ENCODE results near the gene GJA5.

Gene GJA5

DNA sequence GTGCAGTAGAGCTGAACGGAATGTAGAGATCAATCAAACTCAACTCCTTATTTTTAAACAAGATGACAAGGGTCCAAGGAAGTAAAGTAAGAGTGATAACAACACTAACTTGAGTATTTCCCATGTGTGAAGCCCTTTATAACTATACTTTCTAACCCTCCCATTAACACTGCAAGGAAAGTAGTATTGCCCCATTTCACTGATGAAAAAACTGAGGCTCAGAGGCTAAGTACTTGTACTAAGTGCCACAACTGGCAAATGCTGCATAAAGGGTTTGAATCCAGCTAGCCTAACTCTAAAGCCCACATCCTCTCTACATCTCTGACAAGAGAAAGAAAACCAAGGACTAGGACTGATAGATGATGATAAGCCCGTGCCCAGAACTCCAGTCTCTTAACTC is 8.2 kb upstream of the GJA5 start:
- no peak for DNase-seq (ENCODE audit: low read depth)
- H3K4me3 ChIP-seq (ENCODE audit: low read depth, low read length): no peak overlapping the region
- TF ChIP-seq, protein P1, sequence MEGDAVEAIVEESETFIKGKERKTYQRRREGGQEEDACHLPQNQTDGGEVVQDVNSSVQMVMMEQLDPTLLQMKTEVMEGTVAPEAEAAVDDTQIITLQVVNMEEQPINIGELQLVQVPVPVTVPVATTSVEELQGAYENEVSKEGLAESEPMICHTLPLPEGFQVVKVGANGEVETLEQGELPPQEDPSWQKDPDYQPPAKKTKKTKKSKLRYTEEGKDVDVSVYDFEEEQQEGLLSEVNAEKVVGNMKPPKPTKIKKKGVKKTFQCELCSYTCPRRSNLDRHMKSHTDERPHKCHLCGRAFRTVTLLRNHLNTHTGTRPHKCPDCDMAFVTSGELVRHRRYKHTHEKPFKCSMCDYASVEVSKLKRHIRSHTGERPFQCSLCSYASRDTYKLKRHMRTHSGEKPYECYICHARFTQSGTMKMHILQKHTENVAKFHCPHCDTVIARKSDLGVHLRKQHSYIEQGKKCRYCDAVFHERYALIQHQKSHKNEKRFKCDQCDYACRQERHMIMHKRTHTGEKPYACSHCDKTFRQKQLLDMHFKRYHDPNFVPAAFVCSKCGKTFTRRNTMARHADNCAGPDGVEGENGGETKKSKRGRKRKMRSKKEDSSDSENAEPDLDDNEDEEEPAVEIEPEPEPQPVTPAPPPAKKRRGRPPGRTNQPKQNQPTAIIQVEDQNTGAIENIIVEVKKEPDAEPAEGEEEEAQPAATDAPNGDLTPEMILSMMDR (IDR thresholded peaks at IDR 0.05; ENCODE audit: control insufficient read depth, extremely low read depth, insufficient read depth): no peak

DNA sequence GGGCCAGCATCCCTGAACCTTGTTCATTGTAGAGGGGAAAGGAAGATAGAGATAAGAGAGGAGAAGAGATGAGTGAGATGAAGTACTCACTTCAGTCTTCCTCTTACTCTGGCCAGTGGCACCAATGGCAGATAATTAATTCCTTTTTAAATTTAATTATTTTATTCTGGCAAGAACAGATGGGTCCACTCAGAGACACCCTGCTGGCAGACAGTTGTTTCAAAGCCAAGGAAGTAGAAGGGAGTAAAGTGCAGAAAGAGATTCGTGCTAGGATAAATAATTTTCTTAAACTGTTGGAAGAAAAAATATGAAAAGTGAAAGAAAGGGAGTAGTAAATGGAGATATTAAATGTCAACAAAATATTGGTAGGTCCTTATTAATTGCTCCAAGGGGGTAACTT is 7.7 kb upstream of the GJA5 start:
- no peak overlapping the region for H3K4me3 ChIP-seq (ENCODE audit: low read depth, low read length)
- TF ChIP-seq, protein P1 (IDR thresholded peaks at IDR 0.05; ENCODE audit: control insufficient read depth, extremely low read depth, insufficient read depth): no peak
- no peak for DNase-seq (ENCODE audit: low read depth)

DNA sequence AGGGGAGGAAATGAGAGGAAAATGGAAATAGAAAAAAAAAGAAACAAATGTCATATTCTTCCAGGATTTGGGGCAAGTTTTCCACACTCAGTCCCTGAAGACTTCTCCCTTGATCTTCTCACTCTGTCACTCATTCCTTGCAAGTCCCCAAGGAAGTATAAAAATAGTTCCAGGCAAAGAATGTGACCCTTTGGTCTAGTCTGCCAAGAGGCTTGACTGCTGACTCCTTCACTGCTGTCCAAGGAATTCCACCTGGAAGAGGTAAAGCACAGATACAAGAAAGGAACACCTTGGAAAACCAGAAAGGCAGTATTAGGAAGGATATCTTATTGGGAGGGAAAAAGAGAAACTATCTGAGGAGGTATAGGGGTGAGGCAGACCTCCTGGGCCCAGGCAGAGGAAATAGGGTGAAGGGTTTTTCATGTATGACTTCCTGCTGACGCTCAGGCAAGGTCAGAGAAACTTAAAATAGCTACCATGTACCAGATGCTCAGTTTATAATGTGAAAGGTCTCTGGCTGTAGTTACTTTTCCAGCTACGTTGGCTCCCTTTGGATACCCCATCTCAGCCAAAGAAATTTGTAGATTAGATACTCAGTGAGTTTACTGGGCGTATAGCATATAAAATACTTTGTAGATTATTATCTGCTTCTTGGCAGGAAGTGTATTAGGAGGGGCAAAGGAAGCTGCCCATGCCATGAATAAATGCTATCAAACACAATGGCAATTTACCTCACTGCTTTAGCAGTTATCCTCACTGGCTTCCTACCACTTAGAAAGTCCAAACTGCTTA is 2.0 kb upstream of the GJA5 start:
- no peak overlapping the region for H3K4me3 ChIP-seq (ENCODE audit: low read depth, low read length)
- TF ChIP-seq, protein P1 (IDR thresholded peaks at IDR 0.05; ENCODE audit: control insufficient read depth, extremely low read depth, insufficient read depth): no peak
- DNase-seq (ENCODE audit: low read depth): peak; percentile 21

DNA sequence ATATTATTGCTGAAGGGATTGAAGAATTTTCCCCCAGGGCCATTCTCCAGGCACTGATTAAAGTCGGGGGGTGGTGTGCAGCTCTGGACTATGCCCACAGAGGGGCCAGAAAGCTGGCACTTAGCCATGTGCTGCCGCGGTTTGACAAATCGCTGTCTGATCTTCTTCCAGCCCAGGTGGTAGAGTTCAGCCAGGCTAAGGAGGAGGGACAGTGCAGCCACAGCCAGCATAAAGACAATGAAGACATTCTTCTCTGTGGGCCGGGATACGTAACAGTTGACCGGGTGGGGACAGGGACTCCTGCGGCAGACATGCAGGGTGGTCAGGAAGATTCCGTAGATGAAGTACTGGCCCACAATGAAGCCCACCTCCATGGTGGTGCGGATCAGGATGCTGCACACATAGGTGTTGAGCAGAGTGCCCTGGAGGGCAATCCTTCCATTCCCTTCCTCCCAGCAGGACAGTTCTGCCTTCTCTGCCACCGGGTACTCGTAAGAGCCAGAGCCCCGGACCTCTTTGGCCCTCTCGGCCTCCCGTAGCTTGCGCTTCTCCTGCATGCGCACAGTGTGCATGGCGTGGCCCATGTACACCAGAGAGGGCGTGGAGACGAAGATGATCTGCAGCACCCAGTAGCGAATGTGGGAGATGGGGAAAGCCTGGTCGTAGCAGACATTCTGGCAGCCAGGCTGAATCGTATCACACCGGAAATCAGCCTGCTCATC is 1.9 kb downstream of the GJA5 start:
- TF ChIP-seq, protein P1 (IDR thresholded peaks at IDR 0.05; ENCODE audit: control insufficient read depth, extremely low read depth, insufficient read depth): no peak
- H3K4me3 ChIP-seq (ENCODE audit: low read depth, low read length): no peak overlapping the region
- no peak for DNase-seq (ENCODE audit: low read depth)

DNA sequence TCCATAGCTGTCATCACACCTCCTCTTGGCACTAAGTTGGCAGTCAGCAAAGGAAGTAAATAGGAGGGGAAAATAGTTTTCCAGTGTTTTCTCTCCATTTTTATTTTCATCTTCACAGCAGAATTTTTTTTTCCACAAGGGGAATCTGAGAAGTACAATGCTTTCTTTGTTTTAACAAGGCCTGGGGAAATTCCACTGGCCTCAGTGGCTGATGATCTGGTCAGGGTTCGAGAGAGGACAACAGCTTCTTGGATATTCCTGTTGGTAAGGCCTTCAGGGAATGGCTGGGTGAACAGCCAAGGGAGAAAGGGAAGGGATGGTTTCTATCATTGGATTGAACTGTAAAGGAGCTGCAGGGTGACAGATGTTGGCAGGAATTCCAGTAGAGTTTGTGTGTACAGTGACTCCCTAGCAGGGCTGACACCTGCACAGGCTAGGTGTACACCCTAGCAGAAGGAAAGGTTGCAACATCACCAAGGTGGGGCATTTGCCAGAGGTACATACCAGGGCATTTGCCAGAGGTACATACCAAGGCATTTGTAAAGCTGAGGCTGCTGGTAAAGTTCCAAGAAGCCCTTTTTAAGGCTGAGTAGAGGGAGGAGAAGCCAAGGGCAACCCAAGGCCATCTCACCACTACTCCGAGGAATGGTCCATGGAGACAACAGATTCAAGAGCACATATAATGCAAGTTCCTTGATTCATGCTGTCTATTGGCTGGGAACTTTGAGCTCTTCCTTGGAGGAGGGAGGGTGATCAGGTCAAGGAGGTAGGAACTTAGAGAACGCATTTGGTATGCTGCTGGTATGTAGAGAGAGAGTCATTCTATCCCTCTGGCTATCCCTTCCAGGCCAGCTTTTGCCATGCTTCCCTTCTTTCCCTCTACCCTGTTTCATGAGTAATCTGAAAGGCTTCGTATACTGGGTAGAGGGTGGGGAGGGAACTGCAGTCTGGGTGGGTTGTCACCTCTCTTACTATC is 3.1 kb downstream of the GJA5 start:
- TF ChIP-seq, protein P1 (IDR thresholded peaks at IDR 0.05; ENCODE audit: control insufficient read depth, extremely low read depth, insufficient read depth): no peak
- no peak overlapping the region for H3K4me3 ChIP-seq (ENCODE audit: low read depth, low read length)

DNA sequence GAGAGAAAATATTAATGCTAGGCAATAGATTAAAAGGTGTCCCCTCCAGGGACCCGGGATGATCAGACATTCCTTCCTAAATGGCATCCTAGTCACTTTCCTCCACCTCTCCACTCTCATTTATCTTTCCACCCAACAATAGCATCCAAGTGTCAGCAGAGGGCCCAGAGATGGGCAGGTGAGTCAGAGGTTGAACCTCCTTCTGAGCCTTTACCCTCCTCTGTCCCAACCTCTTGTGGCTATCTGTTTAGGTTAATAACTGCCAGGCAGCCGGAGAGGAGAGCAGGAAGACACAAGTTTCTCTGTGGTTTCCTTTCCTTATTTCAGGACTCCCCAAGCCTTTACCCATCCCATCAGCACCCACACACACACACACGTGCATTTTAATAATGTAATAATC is 4.1 kb downstream of the GJA5 start:
- H3K4me3 ChIP-seq (ENCODE audit: low read depth, low read length): no peak overlapping the region
- DNase-seq (ENCODE audit: low read depth): no peak
- TF ChIP-seq, protein P1 (IDR thresholded peaks at IDR 0.05; ENCODE audit: control insufficient read depth, extremely low read depth, insufficient read depth): no peak

More for the DNA sequence above, 3.1 kb downstream of the GJA5 start:
- DNase-seq (ENCODE audit: low read depth): peak; percentile 15
